Measurements from ENCODE around the gene KATNAL2. TPM values are rescaled to one million over a fixed set of nuclear protein-coding genes. Genes with fewer than 3 reads are reported as not detected.

Gene KATNAL2
- total RNA-seq, 1 donor from 2014 or later = 3.8 TPM

DNA sequence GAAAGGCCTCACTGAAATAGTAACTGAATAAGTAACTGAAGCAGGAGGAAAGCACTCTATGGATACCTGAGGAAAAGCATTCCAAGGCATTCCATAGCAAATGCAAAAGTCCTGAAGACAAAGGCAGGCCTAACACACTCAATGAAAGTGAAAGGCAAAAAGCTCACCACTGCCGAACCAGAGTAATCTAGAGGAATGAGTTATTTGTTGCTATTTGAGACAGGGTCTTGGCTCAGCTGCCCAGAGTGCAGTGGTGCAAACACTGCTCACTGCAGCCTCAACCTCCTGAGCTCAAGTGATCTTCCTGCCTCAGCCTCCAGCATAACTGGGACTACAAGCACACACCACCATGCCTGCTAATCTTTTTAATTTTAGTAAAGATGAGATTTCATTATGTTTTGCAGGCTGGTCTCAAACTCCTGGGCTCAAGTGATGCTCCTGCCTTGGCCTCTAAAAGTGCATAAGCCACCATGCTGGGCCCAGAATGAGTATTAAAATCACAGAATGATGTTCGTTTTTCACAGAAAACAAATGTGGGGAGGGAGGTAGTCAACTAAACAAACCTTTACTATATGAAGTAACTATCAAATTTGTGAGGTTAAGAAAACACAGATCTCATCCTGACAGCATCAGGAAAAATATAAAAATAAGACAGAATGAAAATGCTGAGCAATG, 18.0 kb upstream of the KATNAL2 start:
- H3K4me1 ChIP-seq = no peaks in the 10 kb centered on the region
- DNase-seq (no peak), ATAC-seq (no peak)
- no peaks in the 10 kb centered on the region for H3K9me3 ChIP-seq
- TF ChIP-seq CTCF (IDR thresholded peaks at IDR 0.05) = no peak
- H3K36me3 ChIP-seq = no peaks in the 10 kb centered on the region
- H3K4me3 ChIP-seq = no peak overlapping the region
- intact Hi-C loops (cut with DNase I) = no loop called here
- H3K27me3 ChIP-seq (ENCODE audit: low read depth) = no peaks in the 10 kb centered on the region
- H3K27ac ChIP-seq = no peak overlapping the region

GRCh38 chr18:46903406-46903805, 14.0 kb upstream of the KATNAL2 start:
- H3K9me3 ChIP-seq = peaks cover 3% of the 10 kb centered on the region
- no peak for TF ChIP-seq CTCF (IDR thresholded peaks at IDR 0.05)
- intact Hi-C loops (cut with DNase I) = no loop called here
- no peak overlapping the region for H3K4me3 ChIP-seq
- ATAC-seq = no peak
- no peaks in the 10 kb centered on the region for H3K36me3 ChIP-seq
- H3K27me3 ChIP-seq (ENCODE audit: low read depth) = no peaks in the 10 kb centered on the region
- H3K4me1 ChIP-seq = no peaks in the 10 kb centered on the region
- H3K27ac ChIP-seq = no peak overlapping the region
- DNase-seq = no peak

DNA sequence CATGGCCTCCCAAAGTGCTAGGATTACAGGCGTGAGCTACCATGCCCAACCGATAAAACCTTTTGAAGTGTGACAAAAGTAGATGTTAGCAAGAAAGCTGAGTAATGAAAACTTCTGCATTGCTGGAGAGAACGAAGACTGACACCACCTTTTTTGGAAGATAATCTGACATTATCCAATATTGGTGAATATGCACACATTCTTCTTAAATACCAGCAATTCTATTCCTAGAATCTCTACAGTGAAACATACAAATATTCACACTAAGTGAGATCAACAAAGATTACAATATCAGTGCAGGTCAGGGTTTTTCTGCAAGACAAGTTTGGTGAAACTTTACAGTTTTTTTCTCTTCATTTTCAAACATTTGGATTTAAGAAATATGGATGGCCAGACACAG, 7.9 kb upstream of the KATNAL2 start:
- ATAC-seq (no peak), DNase-seq (no peak)
- H3K27ac ChIP-seq = no peak overlapping the region
- H3K27me3 ChIP-seq (ENCODE audit: low read depth) = no peaks in the 10 kb centered on the region
- peaks cover 3% of the 10 kb centered on the region for H3K9me3 ChIP-seq
- no peak for TF ChIP-seq CTCF (IDR thresholded peaks at IDR 0.05)
- intact Hi-C loops (cut with DNase I) = no loop called here
- H3K4me3 ChIP-seq = no peak overlapping the region
- H3K4me1 ChIP-seq = peaks cover under 1% of the 10 kb centered on the region
- H3K36me3 ChIP-seq = no peaks in the 10 kb centered on the region

DNA sequence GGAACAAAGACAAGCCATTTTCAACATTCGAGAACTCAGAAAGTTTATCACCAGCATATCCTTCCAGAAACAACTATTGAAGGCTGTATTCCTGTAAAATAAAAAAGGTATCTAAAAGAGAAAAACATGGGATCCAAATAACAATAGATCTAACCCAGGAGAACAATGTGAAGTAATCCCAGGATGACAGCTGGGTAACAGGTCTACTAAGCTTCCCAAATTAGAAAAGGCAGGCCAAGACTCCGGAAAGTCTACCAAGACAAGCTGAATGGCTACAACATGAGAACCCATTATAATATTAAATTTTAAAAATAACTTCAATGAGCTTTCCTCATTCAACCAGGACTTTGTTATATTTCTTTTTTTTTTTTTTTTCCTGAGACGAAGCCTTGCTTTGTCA, 6.5 kb upstream of the KATNAL2 start:
- ATAC-seq (no peak), DNase-seq (no peak)
- Histone ChIP-seq H3K4me3 (no peak overlapping the region), H3K36me3 (no peaks in the 10 kb centered on the region), H3K9me3 (no peaks in the 10 kb centered on the region), H3K27ac (no peak overlapping the region), H3K4me1 (peaks cover 14% of the 10 kb centered on the region), H3K27me3 (ENCODE audit: low read depth) (no peaks in the 10 kb centered on the region)
- intact Hi-C loops (cut with DNase I) = no loop called here
- no peak for TF ChIP-seq CTCF (IDR thresholded peaks at IDR 0.05)

GRCh38 chr18:46915800-46916550, 1.4 kb upstream of the KATNAL2 start:
- Histone ChIP-seq H3K27me3 (ENCODE audit: low read depth) (no peaks in the 10 kb centered on the region), H3K4me1 (peaks cover 28% of the 10 kb centered on the region), H3K9me3 (no peaks in the 10 kb centered on the region), H3K27ac (no peak overlapping the region), H3K36me3 (no peaks in the 10 kb centered on the region), H3K4me3 (peak overlapping the region; percentile 77)
- intact Hi-C loops (cut with DNase I) = no loop called here
- ATAC-seq (no peak), DNase-seq (no peak)
- TF ChIP-seq CTCF (IDR thresholded peaks at IDR 0.05) = no peak
